GM12891 (cell line): ENCODE results near the gene GMDS.

Source experiments
- PAX5 ChIP-seq: IDR thresholded peaks from 2 replicates; pipeline ENCODE4 v1.6.1; 2011; ENCODE audit warnings: low read length, moderate library complexity, mild to moderate bottlenecking; ENCODE audit not compliant: insufficient read depth, severe bottlenecking
- POLR2A ChIP-seq: IDR thresholded peaks from 2 replicates; pipeline ENCODE4 v1.6.1; 2011; ENCODE audit warnings: low read depth, low read length, control low read depth
- POLR2AphosphoS5 ChIP-seq: IDR thresholded peaks from 2 replicates; pipeline ENCODE4 v1.6.1; 2011; ENCODE audit warnings: low read depth, low read length, control low read depth

GRCh38 chr6:1625794-1626435 is 619.5 kb downstream of the GMDS start:
- TF ChIP-seq POLR2A (no peak), POLR2AphosphoS5 (no peak), PAX5 (no peak)
